ENCODE measurements around the gene MYO7A. TPM values are rescaled to one million over a fixed set of nuclear protein-coding genes. Genes with fewer than 3 reads are reported as not detected.

The MYO7A gene
- total and polyA plus RNA-seq, 2 of the 4 experiments (the other 2 are of a cell fraction) = 0.02 TPM; not detected in 1

DNA sequence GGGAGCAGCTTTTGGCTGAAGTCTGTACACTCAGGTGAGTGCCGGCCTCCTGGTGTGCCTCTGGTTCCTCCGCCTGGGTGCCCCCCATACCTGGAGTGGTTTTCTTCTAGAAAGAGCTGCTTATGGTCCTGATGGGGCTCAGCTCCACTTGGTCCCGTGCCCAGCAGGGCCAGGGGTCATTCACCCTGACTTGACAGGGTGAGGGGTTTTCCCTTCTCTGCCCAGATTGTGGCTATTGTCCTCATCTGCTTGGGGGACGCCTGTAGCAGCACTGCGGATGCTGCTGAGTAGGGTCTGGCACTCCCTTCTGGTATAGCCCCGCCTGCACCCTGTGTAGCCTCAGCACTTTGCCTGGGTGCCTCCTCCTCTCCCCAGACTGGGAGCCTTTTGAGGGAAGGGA, 17.2 kb upstream of the MYO7A start:
- Histone ChIP-seq H3K36me3 (ENCODE audit: control insufficient read depth, insufficient read depth, low read length) (peaks cover 6% of the 10 kb centered on the region; the same call in 1 of the 2 replicates), H3K4me2 (ENCODE audit: low read depth, low read length) (no peak overlapping the region), H2BK20ac (ENCODE audit: low read depth, low read length) (no peak overlapping the region), H3K56ac (ENCODE audit: extremely low read depth, insufficient read depth, low read length) (no peak overlapping the region), H3K14ac (replicated peaks; ENCODE audit: low read depth, low read length) (no peak overlapping the region), H3K4ac (ENCODE audit: low read depth, low read length) (no peak overlapping the region), H4K5ac (ENCODE audit: low read depth, low read length) (no peak overlapping the region), H3K9me3 (ENCODE audit: control insufficient read depth, insufficient read depth, low read length) (no peaks in the 10 kb centered on the region), H3K4me3 (ENCODE audit: insufficient read depth, low read depth, low read length) (no peak overlapping the region), H2BK15ac (ENCODE audit: low read depth, low read length) (no peak overlapping the region), H4K20me1 (ENCODE audit: insufficient read depth, low read length) (peaks cover 5% of the 10 kb centered on the region; the same call in 1 of the 2 replicates), H4K91ac (ENCODE audit: insufficient read depth, low read depth, low read length) (no peak overlapping the region), H2BK5ac (ENCODE audit: low read depth, low read length, poor library complexity, severe bottlenecking) (no peak overlapping the region), H4K8ac (ENCODE audit: low read depth in 2 of 2, low read length in 2 of 2) (no peak overlapping the region), H2AK9ac (replicated peaks; ENCODE audit: low read depth, low read length, poor library complexity) (no peak overlapping the region), H3K9ac (ENCODE audit: low read depth, low read length) (no peak overlapping the region), H3K9me1 (ENCODE audit: insufficient read depth, low read length) (peaks cover 12% of the 10 kb centered on the region), H2AFZ (replicated peaks; ENCODE audit: low read length, poor library complexity) (no peak overlapping the region), H3K4me1 (ENCODE audit: control insufficient read depth, insufficient read depth, low read length) (peaks cover 18% of the 10 kb centered on the region), H3K79me1 (ENCODE audit: low read depth in 1 of 2, low read length in 2 of 2) (peaks cover 0 to 15% of the 10 kb centered on the region in 2 experiments; a peak in 1 of 4 replicates), H2BK120ac (ENCODE audit: low read depth, low read length) (no peak overlapping the region), H3K18ac (ENCODE audit: low read depth, low read length) (no peak overlapping the region), H3K23ac (ENCODE audit: low read depth, low read length) (no peak overlapping the region), H2AK5ac (ENCODE audit: low read depth, low read length) (no peak overlapping the region), H3K27me3 (ENCODE audit: control insufficient read depth, insufficient read depth, low read length) (no peaks in the 10 kb centered on the region), H3K27ac (ENCODE audit: insufficient read depth, low read length) (no peak overlapping the region)
- no peak for ATAC-seq (ENCODE audit: low read depth)
- in situ Hi-C loops (cut with MboI; ENCODE audit: low sequenced_read_pairs) (no loop called here), dilution Hi-C loops (cut with HindIII; ENCODE audit: low sequenced_read_pairs, unreplicated experiment) (no loop called here), intact Hi-C loops (cut with micrococcal nuclease) (no loop called here)
- ChIA-PET CTCF (interaction anchor here (0.6 to 0.7 kb wide), 2 partner anchors 16 to 72 kb away, joined by 3 read pairs; no protein-coding TSS in a partner anchor), POLR2A (ENCODE audit: unreplicated experiment) (no interaction called here)
- TF ChIP-seq, protein P1, sequence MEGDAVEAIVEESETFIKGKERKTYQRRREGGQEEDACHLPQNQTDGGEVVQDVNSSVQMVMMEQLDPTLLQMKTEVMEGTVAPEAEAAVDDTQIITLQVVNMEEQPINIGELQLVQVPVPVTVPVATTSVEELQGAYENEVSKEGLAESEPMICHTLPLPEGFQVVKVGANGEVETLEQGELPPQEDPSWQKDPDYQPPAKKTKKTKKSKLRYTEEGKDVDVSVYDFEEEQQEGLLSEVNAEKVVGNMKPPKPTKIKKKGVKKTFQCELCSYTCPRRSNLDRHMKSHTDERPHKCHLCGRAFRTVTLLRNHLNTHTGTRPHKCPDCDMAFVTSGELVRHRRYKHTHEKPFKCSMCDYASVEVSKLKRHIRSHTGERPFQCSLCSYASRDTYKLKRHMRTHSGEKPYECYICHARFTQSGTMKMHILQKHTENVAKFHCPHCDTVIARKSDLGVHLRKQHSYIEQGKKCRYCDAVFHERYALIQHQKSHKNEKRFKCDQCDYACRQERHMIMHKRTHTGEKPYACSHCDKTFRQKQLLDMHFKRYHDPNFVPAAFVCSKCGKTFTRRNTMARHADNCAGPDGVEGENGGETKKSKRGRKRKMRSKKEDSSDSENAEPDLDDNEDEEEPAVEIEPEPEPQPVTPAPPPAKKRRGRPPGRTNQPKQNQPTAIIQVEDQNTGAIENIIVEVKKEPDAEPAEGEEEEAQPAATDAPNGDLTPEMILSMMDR (conservative IDR thresholded peaks at IDR 0.05; ENCODE audit: low read depth, low read length) = no peak
- TF ChIP-seq MXI1 (IDR thresholded peaks at IDR 0.05; ENCODE audit: borderline replicate concordance, low read depth, low read length) (no peak), SMC3 (IDR thresholded peaks at IDR 0.05; ENCODE audit: low read depth, low read length) (no peak)
- no CpG with 5 or more reads among the region's 6 CpGs for WGBS, 2 experiments (ENCODE audit: extremely low coverage in 2 of 2, insufficient read length in 1 of 2)
- BruUV-seq (replicated peaks) = no TSS peak
- DNase-seq = no peak
